OCI-LY3 (cell line): ENCODE measurements around the gene NPHP4.

Experiments used
- H2AFZ ChIP-seq: fragments of 200-600, 300-600 bp; shearing (Covaris generic); 2 replicates; pipeline ENCODE4 v1.6.0; 2014; ENCODE audit warnings: antibody characterized with exemption, low read depth, low read length
- H3K27ac ChIP-seq: fragments of 200-600, 300-600 bp; sonication (generic); 2 replicates; pipeline ENCODE4 v1.5.1; 2014; ENCODE audit warnings: mild to moderate bottlenecking, low read length, moderate library complexity, mixed read lengths
- H3K27me3 ChIP-seq: fragments of 200-600, 300-600 bp; sonication (generic); 2 replicates; pipeline ENCODE4 v1.6.1; 2014; ENCODE audit warnings: low read depth, low read length, mixed read lengths
- H3K36me3 ChIP-seq: fragments of 200-600, 300-600 bp; sonication (generic); replicated peaks from 2 replicates; pipeline ENCODE3; 2014; ENCODE audit warnings: low read depth, low read length, mixed read lengths
- H3K4me1 ChIP-seq: fragments of 300-600, 200-600 bp; sonication (generic); 2 replicates; pipeline ENCODE4 v1.6.1; 2014; ENCODE audit warnings: low read length, mixed read lengths
- H3K4me2 ChIP-seq: fragments of 200-600, 300-600 bp; sonication (generic); 2 replicates; pipeline ENCODE4 v1.6.1; 2014; ENCODE audit warnings: low read length, mixed read lengths
- H3K4me3 ChIP-seq: fragments of 300-600, 200-600 bp; sonication (generic); 2 replicates; pipeline ENCODE4 v1.5.1; 2014; ENCODE audit warnings: antibody characterized with exemption, mild to moderate bottlenecking, low read length, moderate library complexity
- H3K79me2 ChIP-seq: fragments of 300-600, 200-600 bp; shearing (Covaris generic); 2 replicates; pipeline ENCODE4 v1.6.1; 2014; ENCODE audit warnings: mild to moderate bottlenecking, low read length, mixed read lengths
- H3K9ac ChIP-seq: fragments of 300-600, 200-600 bp; shearing (Covaris generic); 2 replicates; pipeline ENCODE4 v1.6.0; 2014; ENCODE audit warnings: mild to moderate bottlenecking, low read length, moderate library complexity
- H3K9me3 ChIP-seq: fragments of 200-600, 300-600 bp; shearing (Covaris generic); 2 replicates; pipeline ENCODE4 v1.6.1; 2014; ENCODE audit warnings: low read length, mixed read lengths; ENCODE audit not compliant: insufficient read depth
- H4K20me1 ChIP-seq: fragments of 200-600, 300-600 bp; sonication (generic); 2 replicates; pipeline ENCODE4 v1.6.1; 2016; ENCODE audit warnings: low read length, mixed read lengths; ENCODE audit not compliant: insufficient read depth
- CTCF ChIP-seq: fragments of 200-600, 300-600 bp; sonication (generic); IDR thresholded peaks from 2 replicates; pipeline ENCODE4 v1.5.1; 2014; ENCODE audit warnings: antibody characterized with exemption, low read length, low read depth
- EZH2phosphoT487 ChIP-seq: fragments of 200-600 bp; shearing (Covaris generic); IDR thresholded peaks from 2 replicates; pipeline ENCODE4 v1.6.1; 2018; ENCODE audit warnings: antibody characterized with exemption, mixed run types, low read depth

Gene NPHP4

GRCh38 chr1:5945445-5945844, 46.8 kb downstream of the NPHP4 start:
- Histone ChIP-seq H3K9me3 (no peaks in the 10 kb centered on the region), H3K79me2 (no peaks in the 10 kb centered on the region), H3K4me1 (no peaks in the 10 kb centered on the region), H2AFZ (no peak overlapping the region), H3K4me2 (no peak overlapping the region), H3K27ac (no peak overlapping the region), H3K9ac (no peak overlapping the region), H3K27me3 (no peaks in the 10 kb centered on the region), H3K4me3 (no peak overlapping the region), H4K20me1 (no peaks in the 10 kb centered on the region), H3K36me3 (no peaks in the 10 kb centered on the region)
- TF ChIP-seq CTCF = no peak
- TF ChIP-seq EZH2phosphoT487 = no peak

- no peak for TF ChIP-seq EZH2phosphoT487
- no peak for TF ChIP-seq CTCF
- H3K36me3 ChIP-seq = no peaks in the 10 kb centered on the region
These were observed 47.4 kb downstream of the NPHP4 start for GRCh38 chr1:5944843-5945167.

GRCh38 chr1:5944154-5944842, 47.9 kb downstream of the NPHP4 start:
- H3K4me3 ChIP-seq = no peak overlapping the region
- no peaks in the 10 kb centered on the region for H4K20me1 ChIP-seq
- H3K36me3 ChIP-seq = no peaks in the 10 kb centered on the region
- no peak overlapping the region for H3K27ac ChIP-seq
- H3K9me3 ChIP-seq = no peaks in the 10 kb centered on the region
- H3K9ac ChIP-seq = no peak overlapping the region
- no peaks in the 10 kb centered on the region for H3K4me1 ChIP-seq
- TF ChIP-seq CTCF (no peak), EZH2phosphoT487 (no peak)
- no peak overlapping the region for H3K4me2 ChIP-seq
- H3K27me3 ChIP-seq = no peaks in the 10 kb centered on the region
- H2AFZ ChIP-seq = no peak overlapping the region
- no peaks in the 10 kb centered on the region for H3K79me2 ChIP-seq

More at GRCh38 chr1:5944843-5945167, 47.4 kb downstream of the NPHP4 start:
- Histone ChIP-seq H3K4me3 (no peak overlapping the region), H3K27ac (no peak overlapping the region), H3K9me3 (no peaks in the 10 kb centered on the region), H3K79me2 (no peaks in the 10 kb centered on the region), H3K9ac (no peak overlapping the region), H3K4me2 (no peak overlapping the region), H3K4me1 (no peaks in the 10 kb centered on the region), H4K20me1 (no peaks in the 10 kb centered on the region), H3K27me3 (no peaks in the 10 kb centered on the region), H2AFZ (no peak overlapping the region)

- Histone ChIP-seq H3K9me3 (no peaks in the 10 kb centered on the region), H3K4me1 (no peaks in the 10 kb centered on the region), H3K9ac (no peak overlapping the region), H3K27me3 (no peaks in the 10 kb centered on the region), H4K20me1 (no peaks in the 10 kb centered on the region), H3K4me3 (no peak overlapping the region), H3K79me2 (no peaks in the 10 kb centered on the region), H2AFZ (no peak overlapping the region), H3K4me2 (no peak overlapping the region), H3K36me3 (no peaks in the 10 kb centered on the region), H3K27ac (no peak overlapping the region)
- TF ChIP-seq CTCF = no peak
- no peak for TF ChIP-seq EZH2phosphoT487
These were observed 48.7 kb downstream of the NPHP4 start for GRCh38 chr1:5943343-5944124.
